WTC11 (cell line): ENCODE measurements around the gene TDP2. TPM values are rescaled to one million over a fixed set of nuclear protein-coding genes. Genes with fewer than 3 reads are reported as not detected.

Experiments used
- ATAC-seq: fragments of 200-7000 bp; cut with Tn5 transposase; 2 replicates; pipeline ENCODE4 v1.10.0; 2021; ENCODE audit warnings: mild to moderate bottlenecking, moderate library complexity
- CTCF ChIA-PET: fragments of 300-600 bp; sonication (Branson Sonifier 250); formaldehyde crosslinking; loops from one replicate; lab custom pipeline; 2021; ENCODE audit warnings: antibody characterized with exemption; lab: Charles Lee
- POLR2A ChIA-PET: fragments of 350-600 bp; sonication (Branson Sonifier 250); formaldehyde crosslinking; loops from one replicate; lab custom pipeline; 2021; ENCODE audit warnings: antibody characterized with exemption; lab: Charles Lee
- DNase-seq: peaks from one replicate; pipeline ENCODE4 v3.0.0; 2021; ENCODE audit warnings: low spot score
- H3K27ac Mint-ChIP-seq: 2 replicates; pipeline ENCODE4 v1.8.0; 2021; ENCODE audit warnings: mixed read lengths
- H3K27me3 Mint-ChIP-seq: 2 replicates; pipeline ENCODE4 v1.8.0; 2021; ENCODE audit warnings: low read depth, mild to moderate bottlenecking, moderate library complexity, mixed read lengths
- H3K36me3 Mint-ChIP-seq: 2 replicates; pipeline ENCODE4 v1.8.0; 2021; ENCODE audit warnings: mixed read lengths
- H3K4me1 Mint-ChIP-seq: 2 replicates; pipeline ENCODE4 v1.8.0; 2022; ENCODE audit warnings: mixed read lengths
- H3K4me3 Mint-ChIP-seq: 2 replicates; pipeline ENCODE4 v1.8.0; 2021; ENCODE audit warnings: mild to moderate bottlenecking, moderate library complexity, mixed read lengths
- H3K9me3 Mint-ChIP-seq: 2 replicates; pipeline ENCODE4 v1.8.0; 2021; ENCODE audit warnings: mixed read lengths
- ATF2 ChIP-seq: sonication (generic); formaldehyde crosslinking; IDR thresholded peaks from 2 replicates; pipeline ENCODE4 v1.8.1; 2022; ENCODE audit warnings: low read depth, missing genetic modification reagents, borderline replicate concordance
- CTCF ChIP-seq: fragments of 200-600 bp; IDR thresholded peaks from 2 replicates; pipeline ENCODE4 v1.8.0; 2022; ENCODE audit warnings: antibody characterized with exemption
- E2F5 ChIP-seq: sonication (generic); formaldehyde crosslinking; IDR thresholded peaks from 2 replicates; pipeline ENCODE4 v1.8.1; 2022; ENCODE audit warnings: mild to moderate bottlenecking, moderate library complexity, missing genetic modification reagents
- ESRRA ChIP-seq: sonication (generic); formaldehyde crosslinking; IDR thresholded peaks from 2 replicates; pipeline ENCODE4 v1.8.1; 2022; ENCODE audit warnings: mild to moderate bottlenecking, missing genetic modification reagents, borderline replicate concordance
- FOXP4 ChIP-seq: sonication (generic); formaldehyde crosslinking; IDR thresholded peaks from 2 replicates; pipeline ENCODE4 v1.8.0; 2022; ENCODE audit warnings: mild to moderate bottlenecking, missing genetic modification reagents
- HMGXB4 ChIP-seq: sonication (generic); formaldehyde crosslinking; IDR thresholded peaks from 2 replicates; pipeline ENCODE4 v1.8.1; 2023; ENCODE audit warnings: mild to moderate bottlenecking, moderate library complexity, missing genetic modification reagents
- IRF1 ChIP-seq: sonication (generic); formaldehyde crosslinking; IDR thresholded peaks from 2 replicates; pipeline ENCODE4 v1.8.0; 2023; ENCODE audit warnings: missing genetic modification reagents
- JAZF1 ChIP-seq: fragments of 250-450 bp; sonication (Bioruptor Pico); IDR thresholded peaks from 2 replicates; pipeline ENCODE4 v1.9.0; 2021; ENCODE audit warnings: moderate library complexity, mild to moderate bottlenecking, inconsistent platforms
- KAT7 ChIP-seq: sonication (generic); formaldehyde crosslinking; IDR thresholded peaks from 2 replicates; pipeline ENCODE4 v1.8.1; 2023; ENCODE audit warnings: missing genetic modification reagents, mild to moderate bottlenecking, borderline replicate concordance
- NFATC4 ChIP-seq: fragments of 250-450 bp; sonication (Bioruptor Pico); IDR thresholded peaks from 2 replicates; pipeline ENCODE4 v1.9.0; 2021; ENCODE audit warnings: mild to moderate bottlenecking
- PRRX2 ChIP-seq: fragments of 250-450 bp; sonication (Bioruptor Pico); IDR thresholded peaks from 2 replicates; pipeline ENCODE4 v1.8.0; 2021; ENCODE audit warnings: mild to moderate bottlenecking
- SMAD4 ChIP-seq: sonication (generic); formaldehyde crosslinking; IDR thresholded peaks from 2 replicates; pipeline ENCODE4 v1.8.0; 2022; ENCODE audit warnings: mild to moderate bottlenecking, missing genetic modification reagents
- TEAD1 ChIP-seq: sonication (generic); formaldehyde crosslinking; IDR thresholded peaks from 2 replicates; pipeline ENCODE4 v1.8.0; 2022; ENCODE audit warnings: mild to moderate bottlenecking, missing genetic modification reagents
- ZNF317 ChIP-seq: sonication (generic); formaldehyde crosslinking; IDR thresholded peaks from 2 replicates; pipeline ENCODE4 v1.8.1; 2023; ENCODE audit warnings: low read depth, mild to moderate bottlenecking, moderate library complexity, missing genetic modification reagents, borderline replicate concordance
- ZNF423 ChIP-seq: fragments of 250-450 bp; sonication (Bioruptor Pico); IDR thresholded peaks from 2 replicates; pipeline ENCODE4 v2.1.2; 2022; ENCODE audit warnings: mild to moderate bottlenecking, moderate library complexity
- ZNF425 ChIP-seq: fragments of 250-450 bp; sonication (Bioruptor Pico); conservative IDR thresholded peaks from 2 replicates; pipeline ENCODE4 v1.9.0; 2021; ENCODE audit warnings: mild to moderate bottlenecking
- ZNF532 ChIP-seq: fragments of 250-450 bp; sonication (Bioruptor Pico); IDR thresholded peaks from 2 replicates; pipeline ENCODE4 v1.9.0; 2021; ENCODE audit warnings: mild to moderate bottlenecking, borderline replicate concordance
- ZNF671 ChIP-seq: fragments of 250-450 bp; sonication (Bioruptor Pico); IDR thresholded peaks from 2 replicates; pipeline ENCODE4 v1.8.0; 2021; ENCODE audit warnings: mild to moderate bottlenecking
- total RNA-seq: library from RNA; stranded (reverse); gene quantifications from 3 replicates; pipeline ENCODE4 v1.2.3, GENCODE V29; 2021

TDP2 gene
- total RNA-seq, 1 experiment from 2014 or later = 49.1 TPM

- no peak for TF ChIP-seq ZNF425
- no peak for TF ChIP-seq ZNF423 (CRISPR knock-in tag)
- no peak for TF ChIP-seq CTCF
- TF ChIP-seq E2F5 = no peak
- TF ChIP-seq ZNF671 (CRISPR knock-in tag) = no peak
- TF ChIP-seq FOXP4 (CRISPR knock-in tag) = no peak
Measured at GRCh38 chr6:24619661-24620060, 47.0 kb downstream of the TDP2 start (continued).

GRCh38 chr6:24614648-24615047, 52.1 kb downstream of the TDP2 start:
- Mint-ChIP-seq H3K36me3 (no peaks in the 10 kb centered on the region), H3K27ac (no peak overlapping the region), H3K9me3 (peaks cover 6% of the 10 kb centered on the region), H3K4me1 (peaks cover 21% of the 10 kb centered on the region), H3K4me3 (no peak overlapping the region), H3K27me3 (no peaks in the 10 kb centered on the region)
- ChIA-PET CTCF (interaction anchor here (1.2 to 1.9 kb wide), 2 partner anchors 93 to 119 kb away, joined by 3 to 4 read pairs; partner anchors contain the start of gene ALDH5A1), POLR2A (interaction anchor here (0.6 kb wide), 1 partner anchor 1583 kb away, joined by 10 read pairs; no protein-coding TSS in a partner anchor)
- TF ChIP-seq SMAD4 (CRISPR knock-in tag) (no peak), ZNF532 (CRISPR knock-in tag) (no peak), ATF2 (no peak), JAZF1 (CRISPR knock-in tag) (no peak), IRF1 (CRISPR knock-in tag) (no peak), ESRRA (no peak), NFATC4 (CRISPR knock-in tag) (no peak), PRRX2 (CRISPR knock-in tag) (no peak), E2F5 (no peak), TEAD1 (CRISPR knock-in tag) (no peak), ZNF317 (CRISPR knock-in tag) (no peak), KAT7 (CRISPR knock-in tag) (no peak), HMGXB4 (CRISPR knock-in tag) (no peak)
- no peak for DNase-seq
- ATAC-seq = no peak
